A673 (cell line): ENCODE measurements around the gene ALKAL2.

ENCODE experiments used
- EZH2 ChIP-seq: fragments of 200-600 bp; sonication (generic); IDR thresholded peaks from 2 replicates; pipeline ENCODE4 v1.6.1; 2017; ENCODE audit warnings: borderline replicate concordance, low read depth, mild to moderate bottlenecking, mixed read lengths, antibody characterized with exemption, low read length; ENCODE audit not compliant: poor library complexity, severe bottlenecking
- TF ChIP-seq, protein P1 (sequence below): fragments of 300-800, 200-600 bp; sonication (generic); conservative IDR thresholded peaks from 2 replicates; pipeline ENCODE4 v1.5.1; 2017; ENCODE audit warnings: low read depth, mild to moderate bottlenecking, antibody characterized with exemption, low read length, moderate library complexity, mixed read lengths

DNA sequence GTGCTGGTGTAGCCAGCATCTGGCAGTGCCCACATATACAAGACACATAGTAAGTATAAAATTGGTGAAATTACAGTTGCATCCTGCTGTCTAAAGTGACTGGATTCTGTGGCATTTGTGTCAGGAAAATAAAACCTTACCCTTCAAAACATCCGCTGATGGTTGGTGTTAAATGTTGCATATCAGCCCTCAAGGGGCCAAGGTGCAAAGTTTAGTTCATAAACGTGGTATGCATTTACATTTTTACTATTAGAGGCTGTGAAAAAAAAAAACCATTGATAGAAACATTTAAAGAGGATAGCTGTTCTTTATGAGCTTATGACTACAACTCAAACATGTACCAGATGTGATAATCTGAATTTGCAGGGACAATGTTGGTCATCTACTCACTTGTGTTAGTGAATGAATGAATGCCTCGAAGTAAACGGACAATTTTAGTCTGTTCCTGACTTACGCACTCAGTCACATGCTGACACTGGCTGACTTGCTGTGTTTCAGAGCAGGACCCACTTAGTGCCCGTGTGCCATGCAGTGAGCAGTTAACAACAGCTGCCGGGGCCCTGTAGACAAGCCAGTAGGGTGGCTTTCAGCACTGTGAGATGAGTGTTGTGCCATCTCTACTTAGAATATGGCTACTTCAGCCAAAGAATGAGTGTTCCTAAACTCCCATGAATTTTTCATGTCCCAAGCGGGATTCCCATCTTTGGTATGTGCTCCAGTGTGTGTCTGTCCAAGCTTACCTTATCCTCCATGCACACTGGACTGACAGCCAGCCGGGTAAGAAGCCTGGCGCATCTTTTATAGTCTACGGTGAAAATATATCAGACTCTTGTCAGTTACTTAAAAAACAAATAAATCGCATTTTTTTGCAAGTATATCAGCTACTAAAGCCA is 5.3 kb downstream of the ALKAL2 start:
- TF ChIP-seq, protein P1, sequence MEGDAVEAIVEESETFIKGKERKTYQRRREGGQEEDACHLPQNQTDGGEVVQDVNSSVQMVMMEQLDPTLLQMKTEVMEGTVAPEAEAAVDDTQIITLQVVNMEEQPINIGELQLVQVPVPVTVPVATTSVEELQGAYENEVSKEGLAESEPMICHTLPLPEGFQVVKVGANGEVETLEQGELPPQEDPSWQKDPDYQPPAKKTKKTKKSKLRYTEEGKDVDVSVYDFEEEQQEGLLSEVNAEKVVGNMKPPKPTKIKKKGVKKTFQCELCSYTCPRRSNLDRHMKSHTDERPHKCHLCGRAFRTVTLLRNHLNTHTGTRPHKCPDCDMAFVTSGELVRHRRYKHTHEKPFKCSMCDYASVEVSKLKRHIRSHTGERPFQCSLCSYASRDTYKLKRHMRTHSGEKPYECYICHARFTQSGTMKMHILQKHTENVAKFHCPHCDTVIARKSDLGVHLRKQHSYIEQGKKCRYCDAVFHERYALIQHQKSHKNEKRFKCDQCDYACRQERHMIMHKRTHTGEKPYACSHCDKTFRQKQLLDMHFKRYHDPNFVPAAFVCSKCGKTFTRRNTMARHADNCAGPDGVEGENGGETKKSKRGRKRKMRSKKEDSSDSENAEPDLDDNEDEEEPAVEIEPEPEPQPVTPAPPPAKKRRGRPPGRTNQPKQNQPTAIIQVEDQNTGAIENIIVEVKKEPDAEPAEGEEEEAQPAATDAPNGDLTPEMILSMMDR = no peak
- no peak for TF ChIP-seq EZH2
